ENCODE measurements around the gene NAPEPLD. TPM values are rescaled to one million over a fixed set of nuclear protein-coding genes. Genes with fewer than 3 reads are reported as not detected.

NAPEPLD gene
- total RNA-seq, 2 experiments from 2014 or later: 1.5 to 1.7 TPM

GRCh38 chr7:103073989-103074518, 74.8 kb downstream of the NAPEPLD start:
- Histone ChIP-seq H3K4me3 (ENCODE audit: low read length) (peak overlapping the region; percentile 92), H3K9me3 (ENCODE audit: control insufficient read depth in 1 of 2, insufficient read depth in 1 of 2, low read length in 2 of 2) (no peaks in the 10 kb centered on the region), H3K36me3 (ENCODE audit: insufficient read depth, low read length) (no peaks in the 10 kb centered on the region), H3K27me3 (ENCODE audit: control insufficient read depth in 1 of 2, insufficient read depth in 2 of 2, low read length in 2 of 2) (no peaks in the 10 kb centered on the region), H3K4me1 (ENCODE audit: insufficient read depth, low read length) (peaks cover 29% of the 10 kb centered on the region), H3K27ac (ENCODE audit: low read depth in 1 of 2, low read length in 2 of 2) (peak overlapping the region; percentile 42 to 71)
- Mint-ChIP-seq H3K27ac (peak overlapping the region; percentile 74), H3K4me1 (ENCODE audit: low read depth) (peaks cover 30% of the 10 kb centered on the region), H3K36me3 (ENCODE audit: low read depth) (peaks cover 6% of the 10 kb centered on the region), H3K9me3 (no peaks in the 10 kb centered on the region), H3K27me3 (no peaks in the 10 kb centered on the region), H3K4me3 (peak overlapping the region; percentile 85)
- POLR2A ChIA-PET: interaction anchor here (1.2 to 2.4 kb wide), 9 partner anchors 8 to 326 kb away, joined by 3 to 20 read pairs (median 7); partner anchors contain the start of genes FAM185A, NAPEPLD and PSMC2
- TF ChIP-seq CTCF (IDR thresholded peaks at IDR 0.05): no peak
- intact Hi-C loops (cut with DNase I, micrococcal nuclease): loop anchor here (2.0 to 10.0 kb wide), 6 partner anchors 75 to 1259 kb away; partner anchors contain the start of genes NAPEPLD (in 2 of the 2), CUX1 (in 1 of the 2), FAM185A (in 1 of the 2) and ORC5 (in 1 of the 2)
- CTCF ChIA-PET: interaction anchor here (0.6 to 2.6 kb wide), 5 partner anchors 8 to 205 kb away, joined by 3 to 11 read pairs (median 5); no protein-coding TSS in a partner anchor
- ATAC-seq (ENCODE audit: poor library complexity) (no peak), DNase-seq (peak in 1 of 14 experiments; percentile 27)

GRCh38 chr7:103071000-103071399, 77.9 kb downstream of the NAPEPLD start:
- no peaks in the 10 kb centered on the region for H3K36me3 ChIP-seq (ENCODE audit: insufficient read depth, low read length)
- H3K4me3 ChIP-seq (ENCODE audit: low read length): no peak overlapping the region
- intact Hi-C loops (cut with DNase I, micrococcal nuclease): loop anchor here in 1 of 2 experiments (5.0 to 10.0 kb wide), 5 partner anchors 226 to 1256 kb away; partner anchors contain the start of genes CUX1, FAM185A, ORC5 and PMPCB
- peaks cover 19% of the 10 kb centered on the region for H3K4me1 Mint-ChIP-seq (ENCODE audit: low read depth)
- TF ChIP-seq CTCF (IDR thresholded peaks at IDR 0.05): no peak
- ChIA-PET POLR2A (no interaction called here), CTCF (no interaction called here)
- no peaks in the 10 kb centered on the region for H3K9me3 ChIP-seq (ENCODE audit: control insufficient read depth in 1 of 2, insufficient read depth in 1 of 2, low read length in 2 of 2)
- H3K4me1 ChIP-seq (ENCODE audit: insufficient read depth, low read length): peaks cover 16% of the 10 kb centered on the region
- H3K27ac ChIP-seq (ENCODE audit: low read depth in 1 of 2, low read length in 2 of 2): no peak overlapping the region
- peaks cover 6% of the 10 kb centered on the region for H3K36me3 Mint-ChIP-seq (ENCODE audit: low read depth)
- H3K27ac Mint-ChIP-seq: no peak overlapping the region
- ATAC-seq (ENCODE audit: poor library complexity): no peak
- H3K27me3 Mint-ChIP-seq: no peaks in the 10 kb centered on the region
- no peaks in the 10 kb centered on the region for H3K27me3 ChIP-seq (ENCODE audit: control insufficient read depth in 1 of 2, insufficient read depth in 2 of 2, low read length in 2 of 2)
- no peaks in the 10 kb centered on the region for H3K9me3 Mint-ChIP-seq
- no peak for DNase-seq
- no peak overlapping the region for H3K4me3 Mint-ChIP-seq

- Histone ChIP-seq H3K4me3 (ENCODE audit: low read length) (no peak overlapping the region), H3K27ac (ENCODE audit: low read depth in 1 of 2, low read length in 2 of 2) (no peak overlapping the region), H3K9me3 (ENCODE audit: control insufficient read depth in 1 of 2, insufficient read depth in 1 of 2, low read length in 2 of 2) (no peaks in the 10 kb centered on the region), H3K27me3 (ENCODE audit: control insufficient read depth in 1 of 2, insufficient read depth in 2 of 2, low read length in 2 of 2) (no peaks in the 10 kb centered on the region), H3K36me3 (ENCODE audit: insufficient read depth, low read length) (no peaks in the 10 kb centered on the region), H3K4me1 (ENCODE audit: insufficient read depth, low read length) (peaks cover under 1% of the 10 kb centered on the region)
- no peaks in the 10 kb centered on the region for H3K27me3 Mint-ChIP-seq
- intact Hi-C loops (cut with DNase I, micrococcal nuclease): loop anchor here in 1 of 2 experiments (10.0 kb wide), 1 partner anchor 314 kb away; no protein-coding TSS in a partner anchor
- no peak for ATAC-seq (ENCODE audit: poor library complexity)
- H3K4me1 Mint-ChIP-seq (ENCODE audit: low read depth): peaks cover 2% of the 10 kb centered on the region
- H3K36me3 Mint-ChIP-seq (ENCODE audit: low read depth): no peaks in the 10 kb centered on the region
- no peaks in the 10 kb centered on the region for H3K9me3 Mint-ChIP-seq
- ChIA-PET POLR2A (no interaction called here), CTCF (no interaction called here)
- no peak for DNase-seq
- TF ChIP-seq CTCF (IDR thresholded peaks at IDR 0.05): no peak
- no peak overlapping the region for H3K27ac Mint-ChIP-seq
- H3K4me3 Mint-ChIP-seq: no peak overlapping the region
These were observed 80.2 kb downstream of the NAPEPLD start for GRCh38 chr7:103068414-103069403.

All from CD4-positive, alpha-beta T cell (primary cell).